Activated CD4-positive, alpha-beta T cell treated with anti-CD3 and anti-CD28 coated beads for 24 hours (primary cell): ENCODE data around the gene PDE6H.

Experiments
- DNase-seq, 2 donors: peaks; one replicate each; pipeline ENCODE4 v3.0.0-alpha.2; 2020; ENCODE audit warnings: low read depth in 2 of 2

Gene PDE6H

GRCh38 chr12:14972816-14973215 lies at the start of gene PDE6H:
Gene PDE6H, plus strand, starts transcription at chr12:14973042. Its CDS starts 4,971 bp downstream, at chr12:14978013.
- no peak for DNase-seq

- DNase-seq = no peak
These were observed 48.9 kb upstream of the PDE6H start for GRCh38 chr12:14923944-14924343.

- no peak for DNase-seq
These were observed 48.3 kb upstream of the PDE6H start for GRCh38 chr12:14924541-14924940.

- no peak for DNase-seq
These were observed 45.6 kb upstream of the PDE6H start for GRCh38 chr12:14927267-14927666.

- no peak for DNase-seq
These were observed 43.9 kb upstream of the PDE6H start for GRCh38 chr12:14928931-14929330.

- DNase-seq = no peak
These were observed 42.5 kb upstream of the PDE6H start for GRCh38 chr12:14930299-14930698.

GRCh38 chr12:14931359-14931758 lies 41.5 kb upstream of the PDE6H start:
- no peak for DNase-seq

- DNase-seq = no peak
These were observed 40.9 kb upstream of the PDE6H start for GRCh38 chr12:14931791-14932560.

- no peak for DNase-seq
These were observed 38.3 kb upstream of the PDE6H start for GRCh38 chr12:14934511-14934910.

GRCh38 chr12:14935031-14935430 lies 37.8 kb upstream of the PDE6H start:
- no peak for DNase-seq

GRCh38 chr12:14936224-14936861 lies 36.5 kb upstream of the PDE6H start:
- no peak for DNase-seq

- DNase-seq = no peak
These were observed 35.8 kb upstream of the PDE6H start for GRCh38 chr12:14937014-14937413.

- DNase-seq = no peak
These were observed 35.2 kb upstream of the PDE6H start for GRCh38 chr12:14937689-14938088.

- DNase-seq = no peak
These were observed 34.5 kb upstream of the PDE6H start, which contains the start of gene ERP27 for GRCh38 chr12:14938301-14938700. Gene ERP27, minus strand, starts transcription at chr12:14938537. Its CDS starts 29 bp downstream, at chr12:14938508.

GRCh38 chr12:14941369-14941768 lies 31.5 kb upstream of the PDE6H start:
- DNase-seq = no peak

GRCh38 chr12:14942196-14942931 lies 30.5 kb upstream of the PDE6H start:
- DNase-seq = no peak

- DNase-seq = no peak
These were observed 26.7 kb upstream of the PDE6H start for GRCh38 chr12:14946162-14946561.

GRCh38 chr12:14946861-14947260 lies 26.0 kb upstream of the PDE6H start:
- no peak for DNase-seq

GRCh38 chr12:14948672-14949071 lies 24.2 kb upstream of the PDE6H start:
- no peak for DNase-seq

GRCh38 chr12:14949631-14950030 lies 23.2 kb upstream of the PDE6H start:
- DNase-seq = no peak

- DNase-seq = no peak
These were observed 22.4 kb upstream of the PDE6H start for GRCh38 chr12:14950421-14950820.

GRCh38 chr12:14950982-14951746 lies 21.7 kb upstream of the PDE6H start:
- DNase-seq = no peak
